Loucy (cell line): ENCODE data around the gene LSM3.

Experiments used
- H2AFZ ChIP-seq: fragments of 200-600 bp; sonication (generic); 2 replicates; pipeline ENCODE4 v1.6.0; 2016; ENCODE audit warnings: antibody characterized with exemption, mild to moderate bottlenecking, low read length, moderate library complexity
- H3F3A ChIP-seq: fragments of 200-600 bp; 2 replicates; pipeline ENCODE4 v1.6.0; 2016; ENCODE audit warnings: antibody characterized with exemption, low read depth, mild to moderate bottlenecking
- H3K27me3 ChIP-seq: fragments of 200-600 bp; sonication (generic); 2 replicates; pipeline ENCODE4 v1.6.1; 2014; ENCODE audit warnings: low read length, mild to moderate bottlenecking; ENCODE audit not compliant: insufficient read depth, poor library complexity, severe bottlenecking
- H3K36me3 ChIP-seq: fragments of 200-600 bp; sonication (generic); 2 replicates; pipeline ENCODE4 v1.6.1; 2016; ENCODE audit warnings: low read length; ENCODE audit not compliant: insufficient read depth
- H3K4me1 ChIP-seq: fragments of 200-600 bp; sonication (generic); 2 replicates; pipeline ENCODE4 v1.5.1; 2014; ENCODE audit warnings: low read length, mild to moderate bottlenecking; ENCODE audit not compliant: insufficient read depth, poor library complexity, severe bottlenecking
- H3K4me2 ChIP-seq: fragments of 200-600 bp; sonication (generic); 2 replicates; pipeline ENCODE4 v1.6.0; 2014; ENCODE audit warnings: antibody characterized with exemption, low read length, low read depth, mild to moderate bottlenecking; ENCODE audit not compliant: poor library complexity, severe bottlenecking
- H3K4me3 ChIP-seq: fragments of 200-600 bp; sonication (generic); 2 replicates; pipeline ENCODE4 v1.5.1; 2014; ENCODE audit warnings: low read length, mild to moderate bottlenecking, mixed read lengths; ENCODE audit not compliant: poor library complexity, severe bottlenecking
- H3K79me2 ChIP-seq: fragments of 200-600 bp; sonication (generic); 2 replicates; pipeline ENCODE4 v1.6.1; 2014; ENCODE audit warnings: low read length; ENCODE audit not compliant: insufficient read depth
- H3K9ac ChIP-seq: fragments of 200-600 bp; sonication (generic); 2 replicates; pipeline ENCODE4 v1.6.0; 2014; ENCODE audit warnings: mild to moderate bottlenecking, low read depth, low read length, moderate library complexity; ENCODE audit not compliant: poor library complexity, severe bottlenecking
- H3K9me2 ChIP-seq: fragments of 200-600 bp; sonication (generic); replicated peaks from 2 replicates; pipeline ENCODE4 v1.6.1; 2016; ENCODE audit warnings: low read depth, low read length, mixed read lengths
- H3K9me3 ChIP-seq: fragments of 200-600 bp; sonication (generic); 2 replicates; pipeline ENCODE4 v1.6.1; 2014; ENCODE audit warnings: mild to moderate bottlenecking, antibody characterized with exemption, low read length, low read depth; ENCODE audit not compliant: insufficient read depth
- H4K20me1 ChIP-seq: fragments of 200-600 bp; sonication (generic); 2 replicates; pipeline ENCODE4 v1.6.0; 2014; ENCODE audit warnings: antibody characterized with exemption, low read length, mild to moderate bottlenecking; ENCODE audit not compliant: insufficient read depth, poor library complexity, severe bottlenecking
- EZH2phosphoT487 ChIP-seq: fragments of 200-600 bp; IDR thresholded peaks from 2 replicates; pipeline ENCODE4 v1.6.1; 2018; ENCODE audit warnings: antibody characterized with exemption, mild to moderate bottlenecking, moderate library complexity, borderline replicate concordance
- TF ChIP-seq, protein P1 (sequence below): fragments of 200-600 bp; sonication (generic); conservative IDR thresholded peaks from 2 replicates; pipeline ENCODE4 v1.5.1; 2014; ENCODE audit warnings: mild to moderate bottlenecking, antibody characterized with exemption, low read length

LSM3 gene

GRCh38 chr3:14154276-14154675 lies 24.3 kb upstream of the LSM3 start:
- Histone ChIP-seq H3K9ac (no peak overlapping the region), H3F3A (no peaks in the 10 kb centered on the region), H3K79me2 (no peaks in the 10 kb centered on the region), H3K9me2 (no peaks in the 10 kb centered on the region), H3K27me3 (no peaks in the 10 kb centered on the region), H3K4me2 (no peak overlapping the region), H3K36me3 (peaks cover 26% of the 10 kb centered on the region), H3K4me1 (no peaks in the 10 kb centered on the region), H4K20me1 (no peaks in the 10 kb centered on the region), H3K4me3 (no peak overlapping the region), H3K9me3 (no peaks in the 10 kb centered on the region), H2AFZ (no peak overlapping the region)
- TF ChIP-seq, protein P1, sequence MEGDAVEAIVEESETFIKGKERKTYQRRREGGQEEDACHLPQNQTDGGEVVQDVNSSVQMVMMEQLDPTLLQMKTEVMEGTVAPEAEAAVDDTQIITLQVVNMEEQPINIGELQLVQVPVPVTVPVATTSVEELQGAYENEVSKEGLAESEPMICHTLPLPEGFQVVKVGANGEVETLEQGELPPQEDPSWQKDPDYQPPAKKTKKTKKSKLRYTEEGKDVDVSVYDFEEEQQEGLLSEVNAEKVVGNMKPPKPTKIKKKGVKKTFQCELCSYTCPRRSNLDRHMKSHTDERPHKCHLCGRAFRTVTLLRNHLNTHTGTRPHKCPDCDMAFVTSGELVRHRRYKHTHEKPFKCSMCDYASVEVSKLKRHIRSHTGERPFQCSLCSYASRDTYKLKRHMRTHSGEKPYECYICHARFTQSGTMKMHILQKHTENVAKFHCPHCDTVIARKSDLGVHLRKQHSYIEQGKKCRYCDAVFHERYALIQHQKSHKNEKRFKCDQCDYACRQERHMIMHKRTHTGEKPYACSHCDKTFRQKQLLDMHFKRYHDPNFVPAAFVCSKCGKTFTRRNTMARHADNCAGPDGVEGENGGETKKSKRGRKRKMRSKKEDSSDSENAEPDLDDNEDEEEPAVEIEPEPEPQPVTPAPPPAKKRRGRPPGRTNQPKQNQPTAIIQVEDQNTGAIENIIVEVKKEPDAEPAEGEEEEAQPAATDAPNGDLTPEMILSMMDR = no peak
- no peak for TF ChIP-seq EZH2phosphoT487

GRCh38 chr3:14154895-14155440 lies 23.6 kb upstream of the LSM3 start:
- Histone ChIP-seq H3K9me3 (no peaks in the 10 kb centered on the region), H3K4me3 (no peak overlapping the region), H3K9me2 (no peaks in the 10 kb centered on the region), H4K20me1 (no peaks in the 10 kb centered on the region), H2AFZ (no peak overlapping the region), H3K4me2 (no peak overlapping the region), H3F3A (no peaks in the 10 kb centered on the region), H3K36me3 (peaks cover 32% of the 10 kb centered on the region), H3K27me3 (no peaks in the 10 kb centered on the region), H3K4me1 (no peaks in the 10 kb centered on the region), H3K9ac (no peak overlapping the region), H3K79me2 (no peaks in the 10 kb centered on the region)
- TF ChIP-seq EZH2phosphoT487 = no peak
- TF ChIP-seq, protein P1 = no peak

- Histone ChIP-seq H3K9ac (no peak overlapping the region), H3K36me3 (peaks cover 44% of the 10 kb centered on the region), H2AFZ (no peak overlapping the region), H3K9me2 (no peaks in the 10 kb centered on the region), H3K4me1 (no peaks in the 10 kb centered on the region), H3K4me2 (no peak overlapping the region), H3K79me2 (no peaks in the 10 kb centered on the region), H3K9me3 (peaks cover 6% of the 10 kb centered on the region; the same call in 1 of the 2 replicates), H3K27me3 (no peaks in the 10 kb centered on the region), H3F3A (no peaks in the 10 kb centered on the region), H4K20me1 (no peaks in the 10 kb centered on the region), H3K4me3 (no peak overlapping the region)
- TF ChIP-seq, protein P1 = no peak
- no peak for TF ChIP-seq EZH2phosphoT487
Observed at GRCh38 chr3:14156201-14156600, 22.4 kb upstream of the LSM3 start.
